ENCODE data around the gene ATXN1.

DNA sequence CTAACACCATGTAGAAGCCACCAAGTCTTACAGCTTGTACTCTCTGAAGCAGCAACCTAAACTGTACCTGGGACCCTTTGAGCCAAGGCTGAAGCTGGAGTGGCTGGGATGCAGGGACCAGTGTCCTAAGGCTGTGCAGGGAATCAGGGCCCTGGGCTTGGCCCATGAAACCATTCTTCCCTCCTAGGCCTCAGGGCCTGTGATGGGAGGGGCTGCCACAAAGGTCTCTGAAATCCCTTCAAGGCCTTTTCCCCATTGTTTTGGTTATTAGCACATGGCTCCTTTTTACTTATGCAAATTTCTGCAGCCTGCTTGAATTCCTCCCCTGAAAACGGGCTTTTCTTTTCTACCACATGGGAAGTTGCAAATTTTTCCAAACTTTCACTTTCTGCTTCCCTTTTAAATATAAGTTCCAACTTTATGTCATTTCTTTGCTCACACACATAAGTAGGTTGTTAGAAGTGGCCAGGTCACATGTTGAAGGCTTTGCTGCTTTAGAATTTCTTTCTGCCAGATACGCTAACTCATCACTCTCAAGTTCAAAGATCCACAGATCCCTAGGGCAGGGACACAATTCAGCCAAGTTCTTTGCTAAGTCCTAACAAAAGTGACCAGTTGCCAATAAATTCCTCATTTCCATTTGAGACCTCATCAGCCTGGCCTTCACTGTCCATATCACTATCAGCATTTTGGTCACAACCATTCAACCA, 28.2 kb upstream of the ATXN1 start:
- TF ChIP-seq BHLHE40 (IDR thresholded peaks at IDR 0.05; ENCODE audit: borderline replicate concordance): no peak
- no peak for TF ChIP-seq FOXM1 (IDR thresholded peaks at IDR 0.05; ENCODE audit: borderline replicate concordance)

Data from HEK293T (cell line).